HEK293T (cell line): Measurements from ENCODE around the gene SUCNR1.

Experiments
- ELF4 ChIP-seq: fragments of 450-650 bp; IDR thresholded peaks from 2 replicates; pipeline ENCODE4 v1.6.1; 2017; ENCODE audit warnings: antibody characterized with exemption
- FOXM1 ChIP-seq: fragments of 450-650 bp; IDR thresholded peaks from 2 replicates; pipeline ENCODE4 v1.6.1; 2017; ENCODE audit warnings: mild to moderate bottlenecking, borderline replicate concordance
- HDGF ChIP-seq: fragments of 450-650 bp; IDR thresholded peaks from 2 replicates; pipeline ENCODE4 v1.6.1; 2017; ENCODE audit warnings: antibody characterized with exemption, borderline replicate concordance
- SUZ12 ChIP-seq: fragments of 450-650 bp; IDR thresholded peaks from 2 replicates; pipeline ENCODE4 v1.6.1; 2016; ENCODE audit warnings: mild to moderate bottlenecking
- ZNF384 ChIP-seq: fragments of 450-650 bp; IDR thresholded peaks from 2 replicates; pipeline ENCODE4 v1.6.1; 2016

DNA sequence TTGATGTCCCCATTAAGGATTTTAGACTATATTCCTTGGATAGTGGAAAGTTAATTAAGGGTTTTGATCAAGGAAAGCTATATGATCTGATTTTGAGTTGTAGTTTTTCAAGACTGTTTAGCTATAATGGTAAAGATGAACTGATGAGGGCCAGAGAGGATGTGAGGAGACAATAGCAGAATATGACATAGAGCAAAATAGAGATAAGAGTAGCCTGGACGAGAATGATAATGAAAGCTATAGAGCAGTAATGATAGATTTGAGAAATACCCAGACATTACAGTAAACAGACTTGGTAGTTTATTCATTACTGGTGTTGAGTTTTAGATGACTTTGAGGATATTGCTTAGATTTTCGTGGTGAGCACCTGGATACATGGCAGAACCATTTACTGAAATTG lies 3.8 kb downstream of the SUCNR1 start:
- TF ChIP-seq FOXM1 = no peak
- no peak for TF ChIP-seq HDGF
- no peak for TF ChIP-seq SUZ12
- no peak for TF ChIP-seq ZNF384
- TF ChIP-seq ELF4 = no peak
